HG03439 (cell line): Measurements from ENCODE around the gene MMP3.

Source experiments
- ATAC-seq: cut with Tn5 transposase; IDR thresholded peaks from one replicate; pipeline ENCODE4 v1.9.1; 2021; ENCODE audit warnings: mild to moderate bottlenecking, moderate library complexity; ENCODE audit not compliant: unreplicated experiment

MMP3 gene

GRCh38 chr11:102832612-102833011, 10.8 kb downstream of the MMP3 start:
- ATAC-seq = no peak

- no peak for ATAC-seq
Measured at GRCh38 chr11:102831489-102832440, 11.6 kb downstream of the MMP3 start.

DNA sequence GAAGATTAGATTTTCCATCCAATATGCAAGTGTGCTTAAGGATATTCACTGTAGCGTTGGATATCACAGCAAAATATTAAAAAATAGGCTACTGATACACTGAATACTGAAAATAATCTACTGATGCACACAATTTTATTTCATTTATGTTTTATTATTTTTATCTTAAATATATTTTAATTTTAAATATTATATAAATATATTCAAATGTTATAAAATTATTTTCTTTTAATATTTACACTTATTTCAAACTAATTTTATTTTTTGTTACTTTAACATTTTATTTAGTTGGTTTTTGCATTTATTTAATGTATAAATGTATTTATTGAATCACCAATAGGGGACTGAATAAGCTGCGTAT, 12.3 kb downstream of the MMP3 start:
- ATAC-seq = no peak

- no peak for ATAC-seq
Measured at GRCh38 chr11:102830001-102830727, 13.2 kb downstream of the MMP3 start.

DNA sequence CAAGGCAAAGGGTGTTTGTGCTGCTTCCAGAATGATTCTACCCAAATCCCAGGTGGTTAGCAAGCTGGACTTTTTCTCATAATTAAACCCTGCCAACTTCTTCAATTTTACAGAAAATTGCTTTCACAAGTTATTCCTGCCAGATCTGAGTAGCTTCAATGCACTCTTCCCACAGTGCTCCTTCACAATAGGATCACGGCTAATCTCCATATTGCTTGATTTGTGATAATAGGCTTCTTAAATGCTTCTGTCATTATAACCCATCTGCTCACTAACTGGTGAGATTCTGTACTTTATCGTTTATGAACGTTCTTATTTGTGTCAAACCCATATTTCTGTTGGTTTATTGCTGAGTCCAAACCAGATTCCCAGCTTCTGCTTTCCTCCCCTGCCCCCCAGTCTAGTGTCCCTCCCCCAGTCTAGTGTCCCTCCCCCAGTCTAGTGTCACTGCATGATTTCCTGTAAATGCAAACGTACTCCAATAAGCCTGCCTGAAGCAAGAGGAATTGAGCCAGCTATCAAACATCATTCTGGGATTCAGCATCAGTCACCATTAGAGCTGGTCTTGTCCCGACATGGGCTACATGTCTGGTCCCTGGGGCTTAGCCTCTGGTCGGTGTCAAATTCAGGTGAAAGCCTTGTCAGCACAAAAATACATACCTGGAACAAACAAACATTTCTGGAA, 14.0 kb downstream of the MMP3 start:
- ATAC-seq = no peak

- no peak for ATAC-seq
Measured at GRCh38 chr11:102824556-102824955, 18.9 kb downstream of the MMP3 start.

- no peak for ATAC-seq
Measured at GRCh38 chr11:102819491-102819890, 23.9 kb downstream of the MMP3 start.

GRCh38 chr11:102813484-102813883, 29.9 kb downstream of the MMP3 start:
- no peak for ATAC-seq

GRCh38 chr11:102812188-102812587, 31.2 kb downstream of the MMP3 start:
- ATAC-seq = no peak

- no peak for ATAC-seq
Measured at GRCh38 chr11:102810950-102811660, 32.3 kb downstream of the MMP3 start.

- ATAC-seq = no peak
Measured at GRCh38 chr11:102809971-102810370, 33.4 kb downstream of the MMP3 start.

DNA sequence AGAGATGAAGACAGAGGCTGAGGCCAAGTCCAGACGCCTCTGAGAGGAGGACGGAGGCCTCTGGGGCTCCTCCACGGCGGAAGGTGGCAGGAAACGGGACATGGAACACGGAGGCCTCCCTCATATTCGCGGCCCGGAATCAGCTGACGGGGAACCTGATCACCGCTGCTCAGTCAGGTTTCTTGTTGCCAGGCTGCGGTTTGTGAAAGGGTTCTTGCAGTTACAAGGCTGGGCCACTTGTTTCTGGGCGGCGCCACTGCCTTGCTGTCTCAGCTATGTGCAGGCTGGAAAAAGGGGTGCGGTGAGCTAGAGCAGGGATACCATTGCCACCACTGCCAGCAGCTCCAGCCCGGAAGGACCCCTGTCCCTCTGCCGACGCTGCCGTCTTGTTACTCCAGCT, 35.5 kb downstream of the MMP3 start:
- ATAC-seq = no peak

DNA sequence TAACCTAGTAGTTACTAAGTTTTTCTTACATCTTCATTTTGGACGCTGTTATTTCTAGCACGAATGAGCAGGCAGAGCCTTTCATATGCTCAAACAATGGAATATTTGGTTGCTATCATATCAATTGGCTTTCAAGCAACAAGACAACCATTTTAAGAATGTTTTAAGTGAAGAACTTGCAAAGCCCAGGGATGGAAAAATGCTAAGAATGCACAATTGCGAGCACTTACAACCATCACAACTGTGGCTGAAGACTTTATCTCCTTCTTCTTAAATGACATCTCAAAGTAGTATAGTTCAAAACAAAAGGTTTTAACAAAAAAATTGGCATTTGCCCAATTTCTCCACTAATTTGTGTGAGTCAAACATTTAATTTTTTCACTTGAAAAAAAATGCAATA, 37.1 kb downstream of the MMP3 start:
- ATAC-seq = no peak

- ATAC-seq = no peak
Measured at GRCh38 chr11:102802341-102802740, 41.1 kb downstream of the MMP3 start.

DNA sequence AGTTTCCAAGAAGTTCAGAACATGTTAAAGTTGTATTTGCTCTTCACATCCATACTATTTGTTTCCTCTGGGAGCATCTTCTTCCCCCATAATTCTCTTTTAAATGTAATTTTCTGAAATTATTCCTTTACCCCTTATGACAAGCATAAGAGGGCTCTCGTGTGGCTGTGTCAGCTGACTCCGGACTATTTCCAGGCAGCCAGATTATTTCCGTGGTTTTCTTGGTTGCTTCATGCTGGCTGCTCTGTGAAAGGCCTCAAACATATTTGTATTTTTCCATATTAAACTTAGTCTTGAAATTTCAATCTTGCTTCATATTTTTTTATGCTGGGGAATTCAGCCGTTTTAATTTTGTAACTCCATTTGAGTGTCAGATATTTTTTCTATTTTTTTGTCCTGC, 42.6 kb downstream of the MMP3 start:
- ATAC-seq = no peak

DNA sequence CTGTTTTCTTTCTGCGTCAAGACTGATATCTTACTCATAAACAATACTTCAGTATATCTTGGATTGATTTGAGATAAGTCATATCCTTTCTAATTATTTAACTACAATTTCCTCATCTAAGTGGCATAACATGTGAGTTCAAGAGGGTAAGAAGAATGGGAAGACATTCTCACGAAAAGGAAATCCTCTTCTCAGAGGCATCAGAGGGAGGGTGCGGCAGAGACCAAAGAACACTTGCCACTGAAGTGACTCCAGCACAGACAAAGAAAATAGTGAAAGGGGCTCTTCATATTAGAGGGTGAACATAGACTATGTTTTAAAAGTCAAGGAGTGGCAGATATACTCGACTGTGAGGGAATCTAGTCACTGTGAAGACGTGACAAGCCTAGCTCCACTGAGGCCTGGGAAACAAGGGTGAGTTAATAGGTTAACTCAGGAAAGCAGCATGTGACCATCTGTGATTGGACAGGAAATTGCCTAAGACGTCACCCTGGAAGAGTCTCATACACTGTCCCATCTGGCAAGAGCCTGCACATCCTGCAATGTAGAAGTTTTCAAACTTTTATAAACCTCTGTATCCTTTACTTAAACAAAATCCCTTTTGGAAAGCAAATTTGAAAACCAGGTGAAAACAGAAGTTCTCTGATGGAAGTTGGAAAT, 43.6 kb downstream of the MMP3 start:
- no peak for ATAC-seq

DNA sequence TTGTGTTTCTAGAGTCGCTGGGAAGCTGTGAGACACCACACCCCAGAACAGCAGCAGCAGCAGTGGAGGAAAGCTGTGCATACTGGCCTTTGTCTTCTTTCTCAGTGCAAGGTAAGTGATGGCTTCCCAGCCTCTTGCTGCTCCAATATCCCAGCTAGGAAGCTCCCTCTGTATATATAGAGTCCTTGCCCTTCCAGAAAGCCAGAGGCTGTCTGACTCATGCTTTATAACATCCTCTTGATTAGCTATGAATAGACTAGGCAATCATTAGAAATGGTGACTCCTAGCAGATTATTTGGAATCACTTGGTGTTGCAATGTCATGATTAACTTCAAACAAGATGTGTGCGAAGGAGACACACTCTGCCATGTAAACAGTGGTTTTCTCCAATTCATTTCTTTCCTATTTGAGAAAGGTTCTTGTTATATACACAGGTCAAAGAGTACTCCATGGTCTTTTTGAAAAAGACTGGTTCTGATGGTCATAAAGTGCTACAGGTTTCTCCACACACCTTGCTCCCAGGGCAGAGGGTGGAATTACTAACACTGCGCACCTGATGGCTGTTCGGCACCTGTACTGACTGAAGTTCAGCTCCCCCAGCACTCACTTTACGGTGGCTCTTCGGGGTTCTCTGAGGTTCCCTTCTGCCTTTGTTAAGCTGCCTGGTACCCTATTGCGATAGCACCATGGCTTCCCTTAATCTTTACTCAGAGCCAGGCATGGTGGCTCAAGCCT, 45.2 kb downstream of the MMP3 start, which contains the start of gene MMP1:
Gene MMP1 (minus strand): TSS at position 149 of the 735 bp plus-strand sequence. CDS start 68 bp downstream, at position 81.
- no peak for ATAC-seq

GRCh38 chr11:102794382-102794781, 49.0 kb downstream of the MMP3 start:
- peak; percentile 84 for ATAC-seq

DNA sequence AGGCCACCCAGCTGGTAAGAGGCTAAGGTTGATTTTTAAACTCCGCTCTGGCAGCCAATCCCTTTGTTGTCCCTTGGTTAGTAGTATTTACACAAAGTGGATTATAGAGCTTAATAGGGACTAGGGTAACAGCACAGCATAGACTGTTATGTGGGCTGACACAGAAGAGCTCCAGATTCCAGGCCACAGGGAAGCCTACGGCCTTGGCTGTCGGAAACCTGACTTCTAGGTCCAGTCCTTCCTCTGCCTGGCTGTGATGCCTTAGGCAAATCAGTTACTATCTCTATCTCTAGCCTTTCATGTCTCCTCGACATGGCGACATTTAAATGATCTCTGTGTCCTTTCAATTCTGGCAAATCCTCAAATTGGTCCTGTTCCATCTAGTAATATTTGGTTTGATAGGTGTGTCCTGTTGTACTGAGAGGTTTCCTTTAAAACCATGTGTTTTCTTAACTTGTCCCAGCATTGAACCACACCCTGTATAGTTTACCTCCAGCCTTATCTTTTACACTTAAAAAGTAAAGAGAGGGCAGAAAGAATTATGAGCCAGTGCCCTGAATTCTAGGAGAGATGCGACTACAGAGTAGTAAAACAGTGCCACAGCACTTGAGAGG, 49.6 kb downstream of the MMP3 start:
- no peak for ATAC-seq
